Pulmonary artery endothelial cell (primary cell): Measurements from ENCODE around the gene IGSF1. TPM values are rescaled to one million over a fixed set of nuclear protein-coding genes. Genes with fewer than 3 reads are reported as not detected.

Source experiments
- DNase-seq: peaks from one replicate; pipeline ENCODE4 v3.0.0-alpha.2; 2011; ENCODE audit warnings: low read depth, low spot score
- total RNA-seq: library from RNA; depleted of rRNA; stranded (reverse); fragments of >200 nt; gene quantifications from 2 replicates; pipeline ENCODE4 v1.2.3, GENCODE V29; 2014

The IGSF1 gene
- total RNA-seq = not detected in 2 replicates

- no peak for DNase-seq
Measured at GRCh38 chrX:131288738-131289511, at the start of gene IGSF1. Gene IGSF1 (minus strand): TSS chrX:131289306. CDS start chrX:131286674, 2,632 bp downstream.

- DNase-seq = no peak
Measured at GRCh38 chrX:131332331-131332730, 43.2 kb upstream of the IGSF1 start.

GRCh38 chrX:131331152-131331551 lies 42.0 kb upstream of the IGSF1 start:
- DNase-seq = no peak

- no peak for DNase-seq
Measured at GRCh38 chrX:131330735-131331134, 41.6 kb upstream of the IGSF1 start.

- no peak for DNase-seq
Measured at GRCh38 chrX:131322651-131323050, 33.5 kb upstream of the IGSF1 start.

GRCh38 chrX:131317326-131317725 lies 28.2 kb upstream of the IGSF1 start:
- DNase-seq = no peak

- DNase-seq = no peak
Measured at GRCh38 chrX:131316260-131316659, 27.2 kb upstream of the IGSF1 start.

- no peak for DNase-seq
Measured at GRCh38 chrX:131308980-131309379, 19.9 kb upstream of the IGSF1 start.

GRCh38 chrX:131306601-131307000 lies 17.5 kb upstream of the IGSF1 start:
- DNase-seq = no peak

- DNase-seq = no peak
Measured at GRCh38 chrX:131305926-131306325, 16.8 kb upstream of the IGSF1 start.

GRCh38 chrX:131302701-131303100 lies 13.6 kb upstream of the IGSF1 start:
- no peak for DNase-seq

GRCh38 chrX:131301155-131301554 lies 12.0 kb upstream of the IGSF1 start:
- DNase-seq = no peak

GRCh38 chrX:131298846-131299245 lies 9.7 kb upstream of the IGSF1 start:
- no peak for DNase-seq

- DNase-seq = no peak
Measured at GRCh38 chrX:131298036-131298435, 8.9 kb upstream of the IGSF1 start.

GRCh38 chrX:131289527-131289926 lies 421 bp upstream of the IGSF1 start:
- DNase-seq = no peak

GRCh38 chrX:131288188-131288587 lies 918 bp downstream of the IGSF1 start:
- no peak for DNase-seq

GRCh38 chrX:131287560-131288179 lies 1.4 kb downstream of the IGSF1 start:
- no peak for DNase-seq

GRCh38 chrX:131279617-131280016 lies 9.5 kb downstream of the IGSF1 start:
- no peak for DNase-seq

- no peak for DNase-seq
Measured at GRCh38 chrX:131279197-131279596, 9.9 kb downstream of the IGSF1 start.

GRCh38 chrX:131277543-131278136 lies 11.5 kb downstream of the IGSF1 start:
- no peak for DNase-seq

- DNase-seq = no peak
Measured at GRCh38 chrX:131273011-131273410, 16.1 kb downstream of the IGSF1 start.

GRCh38 chrX:131271826-131272225 lies 17.3 kb downstream of the IGSF1 start:
- DNase-seq = no peak

- DNase-seq = no peak
Measured at GRCh38 chrX:131271274-131271673, 17.8 kb downstream of the IGSF1 start.
